GM21825 (cell line): ENCODE data around the gene POC1A.

ENCODE experiments used
- ATAC-seq: cut with Tn5 transposase; IDR thresholded peaks from one replicate; pipeline ENCODE4 v1.9.1; 2021; ENCODE audit warnings: mild to moderate bottlenecking, moderate library complexity; ENCODE audit not compliant: unreplicated experiment

POC1A gene

DNA sequence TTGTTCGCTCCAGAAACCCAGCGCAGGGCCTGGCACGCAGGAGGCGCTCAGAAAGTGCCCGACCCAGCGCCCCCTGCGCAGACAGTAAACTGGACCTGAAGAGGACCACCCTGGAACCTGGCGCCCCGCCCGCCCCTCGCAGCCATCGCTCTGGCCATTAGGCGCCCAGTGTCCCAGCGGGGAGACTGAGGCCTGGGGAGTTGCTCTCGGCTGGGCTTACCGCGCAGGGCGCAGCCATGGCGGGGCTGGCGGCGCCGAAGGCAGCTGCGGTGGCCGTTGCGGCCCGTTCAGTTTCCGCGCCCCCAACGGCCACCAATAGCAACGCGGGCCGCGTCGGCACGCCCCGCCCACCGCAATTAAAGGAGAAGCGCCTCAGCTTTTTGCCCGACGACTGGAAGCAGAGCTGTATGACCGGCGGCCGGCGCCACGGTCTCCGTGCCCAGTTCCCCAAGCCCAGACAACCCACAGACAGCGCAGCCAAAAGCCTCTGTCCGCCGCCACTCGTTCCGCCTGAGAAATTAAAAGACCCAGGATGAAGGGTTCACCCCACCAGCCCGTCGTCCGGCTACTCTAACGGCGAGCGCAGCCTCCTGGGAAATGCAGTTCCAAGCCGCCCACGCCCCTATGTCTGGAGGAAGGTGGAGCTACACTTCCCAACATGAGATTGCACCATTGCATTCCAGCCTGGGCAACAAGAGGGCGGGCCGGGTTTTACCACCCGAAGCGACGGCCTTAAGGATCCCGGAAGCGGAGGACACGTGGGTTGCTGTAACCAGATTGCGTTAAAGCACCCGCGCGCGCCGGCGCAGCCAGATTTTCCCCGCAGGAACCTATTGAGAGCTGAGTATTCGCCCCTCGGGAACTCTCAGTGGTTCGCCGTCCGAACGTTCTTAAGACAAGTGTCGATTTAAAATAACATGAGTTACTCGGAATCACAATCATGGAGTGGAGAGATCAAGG lies at the start of gene POC1A:
POC1A (minus strand) TSS at position 289 of the 960 bp plus-strand sequence; CDS start at position 238, 51 bp downstream.
- peak; percentile 80 for ATAC-seq

- ATAC-seq = no peak
These were observed 49.5 kb upstream of the POC1A start for GRCh38 chr3:52203701-52204100.

DNA sequence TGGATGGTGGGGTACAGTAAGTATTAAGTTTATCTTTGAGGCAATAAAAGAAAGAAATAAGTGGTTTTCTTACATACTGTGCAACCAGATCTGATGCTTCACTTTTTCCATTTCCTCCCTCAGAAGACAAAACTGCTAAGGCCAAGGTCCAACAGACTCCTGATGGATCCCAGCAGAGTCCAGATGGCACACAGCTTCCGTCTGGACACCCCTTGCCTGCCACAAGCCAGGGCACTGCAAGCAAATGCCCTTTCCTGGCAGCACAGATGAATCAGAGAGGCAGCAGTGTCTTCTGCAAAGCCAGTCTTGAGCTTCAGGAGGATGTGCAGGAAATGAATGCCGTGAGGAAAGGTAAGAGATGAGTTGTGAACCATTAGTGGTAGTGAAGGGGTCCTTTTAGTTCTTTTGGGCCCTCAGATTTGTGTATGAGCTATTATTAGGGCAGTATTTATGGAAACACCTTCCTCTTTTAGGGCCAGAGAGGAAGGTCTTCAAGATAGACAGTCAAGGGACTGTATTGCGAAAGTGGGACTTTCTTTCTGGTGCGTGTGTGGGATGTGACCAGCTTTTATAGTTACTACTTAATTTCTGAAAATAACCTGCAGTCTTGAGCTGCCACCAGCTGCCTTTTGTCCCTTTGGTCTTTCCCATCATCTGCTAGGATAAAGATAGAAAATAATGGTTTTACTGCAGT lies 48.3 kb upstream of the POC1A start:
- ATAC-seq = no peak

DNA sequence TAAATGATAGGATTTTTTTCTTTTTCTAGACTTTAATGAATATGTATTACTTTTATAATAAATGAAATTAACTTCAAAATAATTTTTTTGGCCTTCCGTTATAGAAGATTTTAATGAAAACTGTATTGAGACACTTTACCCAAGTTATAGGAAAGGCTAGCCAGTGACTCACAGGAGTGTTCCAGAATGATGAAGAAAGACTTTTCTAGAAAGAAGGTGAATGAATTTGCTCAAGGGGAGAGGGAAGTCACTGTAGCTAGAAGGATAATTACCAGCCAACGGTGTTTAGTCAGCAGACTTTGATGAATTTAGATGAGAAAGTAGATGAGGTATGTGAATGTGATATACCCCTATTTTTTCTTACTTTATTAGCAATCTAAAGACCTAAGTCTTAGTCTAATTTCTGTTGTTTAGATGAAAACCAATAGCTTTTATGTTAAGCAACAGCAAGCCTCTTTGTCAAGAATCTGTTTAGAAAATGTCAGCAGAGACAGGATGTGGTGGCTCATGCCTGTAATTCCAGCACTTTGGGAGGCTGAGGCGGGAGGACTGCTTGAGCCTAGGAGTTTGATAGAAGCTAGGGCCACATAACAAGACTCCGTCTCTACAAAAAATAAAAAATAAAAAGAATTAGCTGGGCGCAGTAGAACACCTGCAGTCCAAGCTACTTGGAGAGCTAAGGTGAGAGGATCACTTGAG lies 46.9 kb upstream of the POC1A start:
- no peak for ATAC-seq

DNA sequence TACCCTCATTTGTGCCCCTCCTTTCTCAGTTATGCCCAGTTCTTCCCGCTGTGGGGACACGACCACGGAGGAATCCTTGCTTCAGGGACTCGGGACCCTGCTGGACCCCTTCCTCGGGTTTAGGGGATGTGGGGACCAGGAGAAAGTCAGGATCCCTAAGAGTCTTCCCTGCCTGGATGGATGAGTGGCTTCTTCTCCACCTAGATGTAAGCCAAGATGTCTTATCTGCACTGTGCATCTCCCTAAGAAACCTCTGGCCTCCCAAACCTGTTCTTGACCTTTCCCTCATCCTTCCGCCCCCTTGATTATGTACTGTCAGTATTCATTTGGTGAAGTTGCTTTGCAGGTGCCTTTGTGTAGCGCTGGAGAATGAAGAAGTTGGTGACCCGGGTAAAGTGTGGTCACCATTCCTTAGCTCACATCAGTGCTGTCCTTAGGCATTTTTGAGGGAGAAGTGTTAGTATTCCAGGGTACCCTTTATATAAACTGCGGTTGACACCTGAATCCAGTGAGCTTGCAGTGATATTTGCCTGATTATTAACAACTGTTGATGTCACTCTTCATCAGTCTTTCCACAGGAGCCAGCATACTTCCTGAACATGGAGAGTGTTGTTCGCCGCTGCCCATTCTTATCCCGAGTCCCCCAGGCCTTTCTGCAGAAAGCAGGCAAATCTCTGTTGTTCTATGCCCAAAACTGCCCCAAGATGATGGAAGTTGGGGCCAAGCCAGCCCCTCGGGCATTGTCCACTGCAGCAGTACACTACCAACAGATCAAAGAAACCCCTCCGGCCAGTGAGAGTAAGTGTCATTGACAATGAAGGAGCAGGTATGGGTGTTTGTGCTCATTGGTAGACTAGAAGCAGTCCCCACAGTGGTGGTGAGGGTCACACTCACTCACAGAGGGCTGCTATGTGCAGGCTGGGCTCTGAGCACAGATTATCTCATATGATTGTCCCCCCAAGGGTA lies 44.7 kb upstream of the POC1A start:
- ATAC-seq = no peak

DNA sequence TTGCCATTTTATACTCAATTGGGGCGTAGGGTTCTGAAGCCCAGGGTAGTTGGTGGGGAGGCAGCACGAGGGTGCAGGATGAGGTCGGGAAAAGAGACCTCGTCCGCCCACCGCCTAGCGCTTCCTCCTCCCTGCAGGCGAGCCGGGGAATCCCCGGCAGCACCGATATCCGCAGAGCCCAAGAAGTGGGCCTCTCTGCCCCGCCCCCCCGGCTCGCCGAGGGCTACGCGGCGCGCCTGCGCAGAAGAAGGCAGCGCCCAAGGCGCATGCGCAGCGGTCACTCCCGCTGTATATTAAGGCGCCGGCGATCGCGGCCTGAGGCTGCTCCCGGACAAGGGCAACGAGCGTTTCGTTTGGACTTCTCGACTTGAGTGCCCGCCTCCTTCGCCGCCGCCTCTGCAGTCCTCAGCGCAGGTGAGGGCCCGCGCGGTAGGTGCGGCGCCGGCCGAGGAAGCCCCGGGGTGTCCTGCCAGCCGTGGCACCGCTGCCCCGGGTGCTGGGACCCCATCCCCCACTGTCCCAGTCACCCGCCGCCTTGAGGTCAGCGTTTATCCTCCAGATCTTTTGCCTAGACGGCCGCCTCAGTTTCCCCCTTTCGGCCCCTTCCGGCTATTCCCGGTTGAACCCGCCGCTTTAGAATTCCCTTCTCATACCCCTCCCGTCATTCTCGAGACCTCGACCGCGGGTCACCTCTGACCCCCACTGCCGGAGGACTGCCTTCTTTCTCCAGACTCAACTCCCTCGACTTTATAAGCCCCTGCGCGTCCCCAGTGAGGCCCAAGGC lies 43.8 kb upstream of the POC1A start, which contains the start of gene ALAS1:
ALAS1 (plus strand) TSS at position 319 of the 784 bp plus-strand sequence. CDS start 1,082 bp downstream, outside the sequence.
- ATAC-seq = peak; percentile 78

- ATAC-seq = no peak
These were observed 43.2 kb upstream of the POC1A start for GRCh38 chr3:52197499-52197841.

DNA sequence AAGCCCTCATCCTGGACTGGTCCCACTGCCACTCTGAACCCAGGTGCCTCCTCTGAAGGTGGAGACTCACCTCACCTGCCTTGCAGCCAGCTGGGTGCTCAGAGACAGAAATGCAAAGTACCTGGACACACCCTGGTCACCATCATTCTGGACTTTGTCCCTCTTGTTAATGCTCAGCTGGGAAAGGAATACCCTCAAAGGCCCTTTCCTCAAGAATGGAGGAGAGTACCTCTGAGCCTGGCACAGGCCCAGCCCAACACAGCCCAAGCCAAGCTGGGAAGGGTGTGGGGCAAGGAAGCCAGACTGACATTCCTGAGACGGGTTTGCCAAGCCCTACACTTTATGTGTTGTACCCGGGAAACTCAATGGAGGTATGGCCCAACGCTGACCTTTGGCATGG lies 42.8 kb upstream of the POC1A start:
- ATAC-seq = no peak

GRCh38 chr3:52195823-52196331 lies 41.7 kb upstream of the POC1A start:
- no peak for ATAC-seq

DNA sequence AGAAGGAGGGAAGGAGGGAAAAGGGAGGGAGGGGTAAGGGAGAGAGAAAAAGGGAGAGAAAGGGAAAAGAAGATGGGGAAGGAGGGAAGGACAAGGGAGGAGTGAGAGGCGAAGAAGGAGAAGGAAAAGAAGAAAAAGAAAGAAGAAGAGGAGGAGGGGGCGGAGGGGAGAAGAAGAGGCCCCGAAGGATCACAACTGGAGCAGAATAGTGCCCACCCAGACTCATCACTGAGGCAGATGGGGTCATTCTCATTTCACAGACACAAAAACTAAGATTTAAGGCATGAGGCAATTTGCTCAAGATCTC lies 41.0 kb upstream of the POC1A start:
- ATAC-seq = no peak

- ATAC-seq = no peak
These were observed 40.5 kb upstream of the POC1A start for GRCh38 chr3:52194485-52195290.

- no peak for ATAC-seq
These were observed 38.8 kb upstream of the POC1A start for GRCh38 chr3:52193065-52193464.

DNA sequence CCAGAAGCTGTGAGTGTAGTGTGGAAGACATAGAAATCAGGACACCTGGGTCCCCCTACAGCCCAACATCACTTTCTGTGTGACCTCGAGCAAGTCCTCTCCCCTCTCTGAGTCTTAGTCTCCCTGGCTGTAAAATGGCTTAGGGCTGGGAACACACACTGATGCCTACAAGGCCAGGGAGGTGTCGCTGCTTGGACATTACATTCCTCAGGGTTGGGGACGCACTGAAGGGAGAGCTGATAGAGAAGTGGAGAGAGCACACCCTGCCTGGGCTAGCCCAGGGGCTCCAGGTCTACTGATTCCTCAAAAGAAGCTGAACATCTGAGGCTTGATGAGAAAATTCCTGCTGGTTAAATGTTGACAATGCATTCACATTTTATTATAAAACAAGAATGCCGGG lies 37.4 kb upstream of the POC1A start:
- ATAC-seq = no peak

DNA sequence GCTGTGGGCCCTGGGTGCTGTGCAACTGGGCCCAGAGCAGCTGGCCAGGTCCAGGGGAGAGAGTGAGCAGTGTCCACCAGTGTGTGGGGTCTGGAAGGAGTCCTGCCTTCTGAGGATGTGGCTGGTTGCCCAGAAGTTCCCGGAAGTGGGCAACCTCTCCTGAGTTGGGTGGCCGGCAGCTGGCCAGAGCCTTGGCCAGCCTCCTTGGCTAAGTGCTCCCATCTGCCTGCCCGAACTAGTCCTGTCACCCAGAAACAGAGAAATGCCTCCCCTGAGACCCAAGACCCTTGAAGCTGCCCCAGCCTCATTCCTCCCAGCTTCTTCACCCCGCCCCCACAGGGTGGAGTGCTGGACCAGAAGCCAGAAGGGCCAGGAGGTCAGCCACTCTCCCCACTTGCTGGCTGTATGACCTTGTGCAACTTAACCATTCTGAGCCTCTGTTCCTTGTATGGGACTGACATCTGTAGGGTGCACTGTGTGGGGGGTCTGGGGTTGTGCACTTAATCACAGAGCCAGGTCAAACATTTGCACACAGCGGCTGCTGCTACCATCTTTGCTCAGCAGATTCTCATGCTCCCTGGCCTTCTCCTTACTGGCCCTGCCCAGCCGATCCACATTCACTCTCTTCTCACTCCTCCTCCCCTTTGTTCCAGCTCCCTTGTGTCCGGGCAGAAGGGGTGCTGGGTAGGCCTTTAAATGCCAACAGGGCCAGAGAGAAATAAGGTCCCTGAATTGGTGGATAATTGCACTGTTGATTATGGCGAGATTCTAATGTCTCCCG lies 36.3 kb upstream of the POC1A start:
- ATAC-seq = no peak

DNA sequence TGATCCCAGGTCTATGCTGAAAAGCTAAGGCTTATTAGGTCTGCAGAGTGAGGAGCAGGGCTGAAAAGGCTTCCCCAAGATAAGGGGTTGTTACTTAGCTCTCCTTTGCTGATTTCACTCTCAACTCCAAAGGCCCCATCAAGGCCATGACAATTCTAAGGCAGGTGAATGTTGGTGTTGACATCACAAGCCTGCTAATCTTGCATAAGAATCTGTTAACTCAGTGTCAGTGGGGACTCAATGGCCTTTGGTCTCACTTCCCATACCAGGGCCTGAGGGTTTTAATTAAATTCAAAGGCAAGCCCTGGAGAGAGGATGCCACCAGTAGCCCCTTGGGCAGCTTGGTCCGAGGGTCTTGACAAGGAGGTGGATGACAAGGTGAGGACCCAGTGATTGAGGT lies 34.3 kb upstream of the POC1A start:
- no peak for ATAC-seq

DNA sequence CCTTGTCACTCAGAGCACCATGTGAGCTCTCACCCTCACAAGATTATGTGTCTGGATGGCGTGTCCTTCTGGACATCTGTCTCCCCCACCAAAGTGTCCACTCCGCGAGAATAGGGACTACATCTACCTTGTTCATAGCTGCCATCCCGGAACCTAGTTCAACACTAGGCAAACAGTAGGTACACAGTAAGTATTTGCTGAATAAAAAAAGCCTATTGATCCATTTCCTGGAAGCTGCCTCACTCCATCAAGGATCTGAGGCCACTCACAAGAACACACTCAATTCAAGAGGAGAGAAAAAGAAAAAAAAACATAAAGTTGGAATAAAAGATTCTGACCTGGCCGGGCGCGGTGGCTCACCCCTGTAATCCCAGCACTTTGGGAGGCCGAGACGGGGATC lies 32.5 kb upstream of the POC1A start:
- ATAC-seq = no peak

- no peak for ATAC-seq
These were observed 31.6 kb upstream of the POC1A start for GRCh38 chr3:52185837-52186236.

DNA sequence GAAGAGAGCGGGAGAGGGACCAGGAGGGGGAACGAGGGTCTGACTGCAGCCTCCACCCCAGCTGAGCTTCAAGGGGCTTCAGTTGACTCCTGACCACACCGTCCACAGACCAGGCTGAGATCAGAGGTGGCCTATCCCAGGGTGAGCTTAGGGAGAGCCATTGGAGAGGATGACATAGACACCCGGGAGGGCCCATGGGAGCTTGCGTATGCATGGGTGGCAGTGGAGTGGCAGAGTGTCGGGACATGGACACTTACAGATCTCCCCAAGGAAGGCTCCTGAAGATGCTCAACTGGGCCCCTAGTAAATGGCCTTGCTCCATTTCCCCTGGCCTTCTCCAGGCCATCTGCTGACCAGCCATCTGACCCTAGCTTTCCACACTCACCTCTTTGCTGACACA lies 31.1 kb upstream of the POC1A start:
- no peak for ATAC-seq
